Astrocyte of the spinal cord (primary cell): Measurements from ENCODE around the gene UBE2Q1.
A peak's percentile ranks its signal among the peaks of the same experiment; 100 is the strongest.

Experiments used
- DNase-seq: peaks from one replicate; pipeline ENCODE4 v3.0.0; 2011; ENCODE audit warnings: low read depth, low spot score
- H3K4me3 ChIP-seq: 2 replicates; pipeline ENCODE4 v1.5.1; 2011; ENCODE audit warnings: low read depth, mild to moderate bottlenecking, low read length, moderate library complexity
- CTCF ChIP-seq: IDR thresholded peaks from 2 replicates; pipeline ENCODE4 v1.5.1; 2012; ENCODE audit warnings: low read depth, mild to moderate bottlenecking, low read length, inconsistent platforms
- in situ Hi-C: cut with HindIII; loops from 2 replicates; pipeline ENCODE4 v1.10.0; 2017; ENCODE audit warnings: low sequenced_read_pairs

Gene UBE2Q1

GRCh38 chr1:154599658-154600057 lies 41.2 kb upstream of the UBE2Q1 start:
- in situ Hi-C loops: no loop called here
- H3K4me3 ChIP-seq: no peak overlapping the region
- TF ChIP-seq CTCF: no peak
- peak; percentile 29 for DNase-seq

GRCh38 chr1:154598871-154599635 lies 40.6 kb upstream of the UBE2Q1 start:
- no peak for TF ChIP-seq CTCF
- DNase-seq: peak; percentile 40
- in situ Hi-C loops: no loop called here
- H3K4me3 ChIP-seq: no peak overlapping the region

- DNase-seq: peak; percentile 39
- no peak for TF ChIP-seq CTCF
- no peak overlapping the region for H3K4me3 ChIP-seq
- in situ Hi-C loops: no loop called here
These were observed 37.2 kb upstream of the UBE2Q1 start for GRCh38 chr1:154595621-154596020.

GRCh38 chr1:154594811-154595210 lies 36.3 kb upstream of the UBE2Q1 start:
- DNase-seq: no peak
- in situ Hi-C loops: no loop called here
- H3K4me3 ChIP-seq: no peak overlapping the region
- no peak for TF ChIP-seq CTCF

GRCh38 chr1:154593390-154593789 lies 34.9 kb upstream of the UBE2Q1 start:
- in situ Hi-C loops: no loop called here
- DNase-seq: no peak

GRCh38 chr1:154591206-154591605 lies 32.7 kb upstream of the UBE2Q1 start:
- TF ChIP-seq CTCF: no peak
- DNase-seq: no peak
- in situ Hi-C loops: no loop called here
- H3K4me3 ChIP-seq: no peak overlapping the region

More at GRCh38 chr1:154593390-154593789, 34.9 kb upstream of the UBE2Q1 start:
- no peak overlapping the region for H3K4me3 ChIP-seq
- TF ChIP-seq CTCF: no peak
